H1 (cell line): ENCODE measurements around the gene HMCN1. TPM values are rescaled to one million over a fixed set of nuclear protein-coding genes. Genes with fewer than 3 reads are reported as not detected.

ENCODE experiments used
- CTCF ChIA-PET: fragments of 300-600 bp; sonication (Branson Sonifier 250); formaldehyde crosslinking; loops from one replicate; lab custom pipeline; 2021; ENCODE audit not compliant: partially characterized antibody; lab: Charles Lee
- POLR2A ChIA-PET: fragments of 300-600 bp; sonication (Branson Sonifier 250); formaldehyde crosslinking; loops from one replicate; lab custom pipeline; 2021; ENCODE audit warnings: inconsistent platforms; ENCODE audit not compliant: partially characterized antibody; lab: Charles Lee
- DNase-seq, 2 experiments: peaks; one replicate each; pipeline versions ENCODE4 v3.0.0 to v3.0.0-alpha.2; 2010 to 2022; ENCODE audit warnings: low spot score in 2 of 2, low read depth in 1 of 2, mixed read lengths in 1 of 2
- FAIRE-seq: peaks from 2 replicates; lab custom pipeline; 2011; peaks lifted over from hg19 to GRCh38; lab: Jason Lieb, UNC
- H2AFZ ChIP-seq: 2 replicates; pipeline ENCODE4 v1.8.1; 2012; ENCODE audit warnings: low read length, inconsistent platforms
- H2AK5ac ChIP-seq: 2 replicates; pipeline ENCODE4 v1.6.1; 2013; ENCODE audit warnings: low read depth, low read length
- H2BK120ac ChIP-seq: replicated peaks from 2 replicates; pipeline ENCODE3; 2013; ENCODE audit warnings: low read depth, low read length, inconsistent platforms
- H2BK12ac ChIP-seq: 2 replicates; pipeline ENCODE4 v1.6.1; 2013; ENCODE audit warnings: low read depth, low read length
- H2BK15ac ChIP-seq: 2 replicates; pipeline ENCODE4 v1.6.1; 2013; ENCODE audit warnings: low read length
- H2BK20ac ChIP-seq: 2 replicates; pipeline ENCODE4 v1.6.1; 2013; ENCODE audit warnings: low read length
- H2BK5ac ChIP-seq: 2 replicates; pipeline ENCODE4 v1.6.1; 2013; ENCODE audit warnings: low read depth, low read length
- H3K14ac ChIP-seq: 2 replicates; pipeline ENCODE4 v1.6.1; 2013; ENCODE audit warnings: inconsistent platforms; ENCODE audit not compliant: insufficient read length
- H3K18ac ChIP-seq: 2 replicates; pipeline ENCODE4 v1.6.1; 2013; ENCODE audit warnings: low read length; ENCODE audit errors: extremely low read depth
- H3K23ac ChIP-seq: 2 replicates; pipeline ENCODE4 v1.6.1; 2013; ENCODE audit warnings: inconsistent platforms; ENCODE audit not compliant: insufficient read length
- H3K23me2 ChIP-seq: 2 replicates; pipeline ENCODE4 v1.6.1; 2013; ENCODE audit warnings: low read depth, low read length
- H3K27ac ChIP-seq: 2 replicates; pipeline ENCODE4 v1.6.1; 2011; ENCODE audit warnings: low read depth, low read length, inconsistent platforms
- H3K27me3 ChIP-seq, 4 experiments: replicated peaks in 1 of 4; 1 replicate in 1 of 4; 2 replicates in 3 of 4; pipeline versions ENCODE4 v1.6.1 to v1.8.1; 2011 to 2013; ENCODE audit warnings: low read length in 3 of 4, mild to moderate bottlenecking in 3 of 4, inconsistent platforms in 2 of 4, mixed read lengths in 2 of 4, moderate library complexity in 1 of 4; ENCODE audit not compliant: control insufficient read depth in 3 of 4, insufficient read depth in 3 of 4; ENCODE audit errors: extremely low read depth in 1 of 4
- H3K36me3 ChIP-seq, 4 experiments: 2 replicates each; pipeline versions ENCODE4 v1.6.1 to v1.8.1; 2011 to 2013; ENCODE audit warnings: mild to moderate bottlenecking in 4 of 4, low read length in 3 of 4, moderate library complexity in 2 of 4, control low read depth in 1 of 4, inconsistent platforms in 1 of 4; ENCODE audit not compliant: insufficient read depth in 4 of 4, control insufficient read depth in 2 of 4
- H3K4ac ChIP-seq: replicated peaks from 2 replicates; pipeline ENCODE3; 2013; ENCODE audit warnings: low read length, low read depth, mixed read lengths, inconsistent platforms; ENCODE audit not compliant: insufficient read length
- H3K4me1 ChIP-seq, 4 experiments: replicated peaks in 1 of 4; 1 replicate in 1 of 4; 2 replicates in 3 of 4; pipeline versions ENCODE4 v1.6.1 to v1.8.1; 2011 to 2013; ENCODE audit warnings: low read length in 3 of 4, inconsistent platforms in 2 of 4, mixed read lengths in 1 of 4; ENCODE audit not compliant: insufficient read depth in 4 of 4, control insufficient read depth in 3 of 4
- H3K4me2 ChIP-seq, 2 experiments: 2 replicates each; pipeline versions ENCODE4 v1.6.1 to v1.8.1; 2011 to 2013; ENCODE audit warnings: low read depth in 2 of 2, low read length in 2 of 2, control low read depth in 1 of 2, inconsistent platforms in 1 of 2, mild to moderate bottlenecking in 1 of 2; ENCODE audit not compliant: insufficient read depth in 1 of 2
- H3K4me3 ChIP-seq, 4 experiments: fragments of 200-600, 300-600 bp in 1 of 4; sonication (generic), shearing (Covaris generic), sonication (Bioruptor Twin) in 1 of 4; 2 replicates each; pipeline versions ENCODE4 v1.5.1 to v1.8.1; 2011 to 2016; ENCODE audit warnings: low read length in 4 of 4, low read depth in 3 of 4, control low read depth in 2 of 4, inconsistent platforms in 2 of 4, mild to moderate bottlenecking in 2 of 4, mixed read lengths in 1 of 4, moderate library complexity in 1 of 4; ENCODE audit not compliant: insufficient read depth in 2 of 4; ENCODE audit errors: extremely low read depth in 1 of 4
- H3K56ac ChIP-seq: replicated peaks from 2 replicates; pipeline ENCODE3; 2013; ENCODE audit warnings: low read depth, mild to moderate bottlenecking, mixed read lengths, low read length, inconsistent platforms; ENCODE audit not compliant: insufficient read length
- H3K79me1 ChIP-seq: 2 replicates; pipeline ENCODE4 v1.6.1; 2013; ENCODE audit warnings: low read depth, low read length, control low read depth
- H3K79me2 ChIP-seq, 2 experiments: 2 replicates each; pipeline versions ENCODE4 v1.6.1 to v1.8.1; 2012 to 2013; ENCODE audit warnings: low read length in 2 of 2, mild to moderate bottlenecking in 2 of 2, inconsistent platforms in 1 of 2; ENCODE audit not compliant: insufficient read depth in 2 of 2, control insufficient read depth in 1 of 2
- H3K9ac ChIP-seq, 4 experiments: replicated peaks in 1 of 4; 1 replicate in 1 of 4; 2 replicates in 3 of 4; pipeline versions ENCODE4 v1.6.1 to v1.8.1; 2011 to 2013; ENCODE audit warnings: low read depth in 3 of 4, low read length in 3 of 4, control low read depth in 2 of 4, mild to moderate bottlenecking in 2 of 4, moderate library complexity in 2 of 4, inconsistent platforms in 1 of 4; ENCODE audit errors: extremely low read depth in 1 of 4
- H3K9me3 ChIP-seq, 2 experiments: 2 replicates each; pipeline versions ENCODE4 v1.6.1 to v1.8.1; 2012 to 2013; ENCODE audit warnings: mild to moderate bottlenecking in 2 of 2, moderate library complexity in 2 of 2, control low read depth in 1 of 2, inconsistent platforms in 1 of 2, low read depth in 1 of 2, low read length in 1 of 2, mixed read lengths in 1 of 2; ENCODE audit not compliant: insufficient read depth in 2 of 2
- H4K20me1 ChIP-seq, 2 experiments: replicated peaks in 1 of 2; 2 replicates each; pipeline versions ENCODE3 to v1.8.1; 2011 to 2013; ENCODE audit warnings: inconsistent platforms in 2 of 2, low read length in 2 of 2, mild to moderate bottlenecking in 1 of 2; ENCODE audit not compliant: insufficient read depth in 2 of 2, control insufficient read depth in 1 of 2
- H4K5ac ChIP-seq: 2 replicates; pipeline ENCODE4 v1.6.1; 2013; ENCODE audit warnings: low read length, low read depth, mixed read lengths, inconsistent platforms; ENCODE audit not compliant: insufficient read length
- H4K8ac ChIP-seq: 2 replicates; pipeline ENCODE4 v1.8.0; 2013; ENCODE audit warnings: mild to moderate bottlenecking, moderate library complexity, low read length, inconsistent platforms; ENCODE audit not compliant: insufficient read depth; ENCODE audit errors: extremely low read depth
- H4K91ac ChIP-seq: replicated peaks from 2 replicates; pipeline ENCODE3; 2013; ENCODE audit warnings: low read length, mixed read lengths, inconsistent platforms; ENCODE audit not compliant: insufficient read length
- ATF2 ChIP-seq: IDR thresholded peaks from 2 replicates; pipeline ENCODE4 v1.6.1; 2012; ENCODE audit warnings: low read length, inconsistent platforms
- CBX5 ChIP-seq: fragments of 300-800, 300-1000 bp; sonication (generic); IDR thresholded peaks from 2 replicates; pipeline ENCODE4 v1.7.1; 2016; ENCODE audit warnings: antibody characterized with exemption, low read length, low read depth
- GABPA ChIP-seq: IDR thresholded peaks from 2 replicates; pipeline ENCODE4 v1.6.1; 2011; ENCODE audit warnings: mild to moderate bottlenecking, low read length, moderate library complexity, borderline replicate concordance; ENCODE audit not compliant: insufficient read depth
- JUND ChIP-seq: IDR thresholded peaks from 2 replicates; pipeline ENCODE4 v1.6.1; 2011; ENCODE audit warnings: mild to moderate bottlenecking, improper control_type of control experiment, low read length
- NRF1 ChIP-seq: IDR thresholded peaks from 2 replicates; pipeline ENCODE4 v1.6.1; 2011; ENCODE audit warnings: mild to moderate bottlenecking, low read depth, low read length, improper control_type of control experiment
- RBBP5 ChIP-seq: IDR thresholded peaks from 2 replicates; pipeline ENCODE4 v1.7.1; 2012; ENCODE audit warnings: low read depth, mild to moderate bottlenecking, inconsistent platforms, low read length, moderate library complexity, borderline replicate concordance
- RFX5 ChIP-seq: IDR thresholded peaks from 2 replicates; pipeline ENCODE4 v1.6.1; 2011; ENCODE audit warnings: low read depth, low read length, improper control_type of control experiment, borderline replicate concordance
- SIN3A ChIP-seq, 2 experiments: IDR thresholded peaks in 1 of 2; conservative IDR thresholded peaks in 1 of 2; 2 replicates each; pipeline ENCODE4 v1.6.1; 2011 to 2012; ENCODE audit warnings: low read length in 2 of 2, improper control_type of control experiment in 1 of 2, low read depth in 1 of 2, mild to moderate bottlenecking in 1 of 2
- SIRT6 ChIP-seq: IDR thresholded peaks from one replicate; pipeline ENCODE4 v1.7.1; 2012; ENCODE audit warnings: low read length, inconsistent platforms
- USF2 ChIP-seq: IDR thresholded peaks from 2 replicates; pipeline ENCODE4 v1.6.1; 2011; ENCODE audit warnings: low read length, improper control_type of control experiment
- WGBS, 2 experiments: shearing (Covaris generic) in 1 of 2; methylation state at CpG; one replicate each; pipeline versions ENCODE4 v1.1.6 to v1.1.7; 2013 to 2015; ENCODE audit warnings: low lambda C conversion rate in 2 of 2, mixed read lengths in 2 of 2, inconsistent platforms in 1 of 2, low coverage in 1 of 2, missing lambda C conversion rate in 1 of 2; ENCODE audit not compliant: insufficient replicate concordance in 2 of 2, insufficient coverage in 1 of 2, insufficient read length in 1 of 2; ENCODE audit errors: extremely low coverage in 1 of 2, missing lambda C conversion rate in 1 of 2; 5-methylcytosine and 5-hydroxymethylcytosine counted together
- polyA plus RNA-seq, 7 experiments: library from polyadenylated mRNA; depleted of rRNA in 3 of 7; stranded (reverse) in 5 of 7; unstranded in 2 of 7; fragments of >200 nt in 5 of 7; fragments of 200-250 nt in 2 of 7; gene quantifications; 1 replicate in 5 of 7; 2 replicates in 1 of 7; 4 replicates in 1 of 7; pipeline versions ENCODE4 v1.2.1 to v1.2.3, GENCODE V29; 2011 to 2013; ENCODE audit warnings: missing spikeins in 2 of 7, mixed read lengths in 2 of 7
- total RNA-seq: library from RNA; stranded (reverse); fragmentation: NEBNext Ultra II Directional; extraction: Animal tissue kit (Norgen Biotek cat#: 25700); gene quantifications from 2 replicates; pipeline ENCODE4 v1.2.1, GENCODE V29; 2021

Gene HMCN1
- total and polyA plus RNA-seq, 2 of the 8 experiments (the other 6 are each of a cell fraction or from before 2014, with no cell fraction given): 13.8 to 14.6 TPM

- no peak for FAIRE-seq
- POLR2A ChIA-PET: no interaction called here
- WGBS, 2 experiments: 84% methylated on average over 3 of the region's 3 CpGs; no CpG with 5 or more reads in 1 of the 2 experiments
- TF ChIP-seq NRF1 (no peak), GABPA (no peak), RFX5 (no peak), RBBP5 (no peak), SIRT6 (no peak), SIN3A (conservative IDR thresholded peaks at IDR 0.05 in 1 of 2, IDR thresholded peaks at IDR 0.05 in 1 of 2; ENCODE audit: low read depth in 1 of 2, low read length in 2 of 2) (no peak), JUND (no peak), ATF2 (no peak), CBX5 (no peak), USF2 (no peak)
Observed at GRCh38 chr1:185788386-185788785, 54.2 kb downstream of the HMCN1 start.

More at GRCh38 chr1:185788386-185788785, 54.2 kb downstream of the HMCN1 start:
- H3K18ac ChIP-seq: no peak overlapping the region
- H3K23me2 ChIP-seq: no peaks in the 10 kb centered on the region; the same call in 1 of the 2 replicates
- H3K27ac ChIP-seq: no peak overlapping the region
- H2AFZ ChIP-seq: no peak overlapping the region
- H3K56ac ChIP-seq: no peak overlapping the region
- no peak overlapping the region for H2BK5ac ChIP-seq
- no peak overlapping the region for H2BK12ac ChIP-seq
- H2AK5ac ChIP-seq: no peak overlapping the region
- no peak overlapping the region for H2BK15ac ChIP-seq
- no peak overlapping the region for H4K91ac ChIP-seq
- H3K23ac ChIP-seq: no peak overlapping the region
- H3K79me1 ChIP-seq: no peaks in the 10 kb centered on the region
- H4K20me1 ChIP-seq: no peaks in the 10 kb centered on the region
- peaks cover 6 to 7% of the 10 kb centered on the region in 2 experiments; a peak in 1 of 4 replicates for H3K9me3 ChIP-seq
- no peak overlapping the region for H3K9ac ChIP-seq
- no peaks in the 10 kb centered on the region for H3K27me3 ChIP-seq
- no peak for DNase-seq
- no peaks in the 10 kb centered on the region for H3K4me1 ChIP-seq
- H3K79me2 ChIP-seq: no peaks in the 10 kb centered on the region
- no peak overlapping the region for H2BK20ac ChIP-seq
- H3K14ac ChIP-seq: no peak overlapping the region
- H3K4ac ChIP-seq: no peak overlapping the region
- H2BK120ac ChIP-seq: no peak overlapping the region
- H4K5ac ChIP-seq: no peak overlapping the region
- H3K4me3 ChIP-seq: no peak overlapping the region
- no peaks in the 10 kb centered on the region for H3K36me3 ChIP-seq
- H3K4me2 ChIP-seq: no peak overlapping the region
- no peak overlapping the region for H4K8ac ChIP-seq
- CTCF ChIA-PET: interaction anchor here (1.2 to 2.2 kb wide), 3 partner anchors 11 to 68 kb away, joined by 3 to 7 read pairs (median 5); no protein-coding TSS in a partner anchor
